ENCODE results near the gene ARMS2. TPM values are rescaled to one million over a fixed set of nuclear protein-coding genes. Genes with fewer than 3 reads are reported as not detected.
A peak's percentile ranks its signal among the peaks of the same experiment; 100 is the strongest.

The ARMS2 gene
- total RNA-seq, 1 donor from 2014 or later, result not detected

GRCh38 chr10:122468926-122469781 lies 14.7 kb downstream of the ARMS2 start:
- DNase-seq (ENCODE audit: low spot score) (peak; percentile 18), ATAC-seq (no peak)

GRCh38 chr10:122469848-122470247 lies 15.4 kb downstream of the ARMS2 start:
- ATAC-seq (no peak), DNase-seq (ENCODE audit: low spot score) (no peak)

- no peak for ATAC-seq
- no peak for DNase-seq (ENCODE audit: low spot score)
These were observed 17.2 kb downstream of the ARMS2 start for GRCh38 chr10:122471531-122472177.

GRCh38 chr10:122473116-122473515 lies 18.7 kb downstream of the ARMS2 start:
- ATAC-seq (no peak), DNase-seq (ENCODE audit: low spot score) (peak; percentile 22)

- peak; percentile 45 for DNase-seq (ENCODE audit: low spot score)
- ATAC-seq, result peak; percentile 52
These were observed 19.8 kb downstream of the ARMS2 start for GRCh38 chr10:122474131-122474818.

- peak; percentile 41 for ATAC-seq
- peak; percentile 44 for DNase-seq (ENCODE audit: low spot score)
These were observed 20.6 kb downstream of the ARMS2 start for GRCh38 chr10:122475100-122475499.

GRCh38 chr10:122475591-122476332 lies 21.3 kb downstream of the ARMS2 start:
- DNase-seq (ENCODE audit: low spot score), result peak; percentile 27
- ATAC-seq, result no peak

GRCh38 chr10:122476333-122476695 lies 21.9 kb downstream of the ARMS2 start:
- DNase-seq (ENCODE audit: low spot score) (peak; percentile 38), ATAC-seq (no peak)

GRCh38 chr10:122477436-122477835 lies 23.0 kb downstream of the ARMS2 start:
- DNase-seq (ENCODE audit: low spot score), result peak; percentile 37
- ATAC-seq, result no peak

GRCh38 chr10:122478971-122479370 lies 24.5 kb downstream of the ARMS2 start:
- ATAC-seq (no peak), DNase-seq (ENCODE audit: low spot score) (no peak)

- DNase-seq (ENCODE audit: low spot score) (no peak), ATAC-seq (no peak)
These were observed 25.8 kb downstream of the ARMS2 start for GRCh38 chr10:122480146-122480833.

- DNase-seq (ENCODE audit: low spot score) (no peak), ATAC-seq (no peak)
These were observed 27.0 kb downstream of the ARMS2 start for GRCh38 chr10:122481296-122482056.

GRCh38 chr10:122484276-122485060 lies 30.0 kb downstream of the ARMS2 start:
- ATAC-seq (no peak), DNase-seq (ENCODE audit: low spot score) (no peak)

GRCh38 chr10:122485670-122486069 lies 31.2 kb downstream of the ARMS2 start:
- DNase-seq (ENCODE audit: low spot score), result no peak
- ATAC-seq, result peak; percentile 39

GRCh38 chr10:122486406-122487080 lies 32.1 kb downstream of the ARMS2 start:
- DNase-seq (ENCODE audit: low spot score), result no peak
- ATAC-seq, result no peak

- DNase-seq (ENCODE audit: low spot score), result no peak
- no peak for ATAC-seq
These were observed 32.8 kb downstream of the ARMS2 start for GRCh38 chr10:122487174-122487765.

- DNase-seq (ENCODE audit: low spot score) (no peak), ATAC-seq (no peak)
These were observed 35.8 kb downstream of the ARMS2 start for GRCh38 chr10:122490268-122490667.
